ENCODE data around the gene SLC49A3. TPM values are rescaled to one million over a fixed set of nuclear protein-coding genes. Genes with fewer than 3 reads are reported as not detected.

Gene SLC49A3
- total and polyA plus RNA-seq, 2 of the 13 experiments (the other 11 are each of a cell fraction or from before 2014, with no cell fraction given): 0.07 to 0.17 TPM

- TF ChIP-seq SNAPC4 (CRISPR knock-in tag; IDR thresholded peaks at IDR 0.05) (peak; percentile 64; the same call in 1 of the 2 replicates), JDP2 (CRISPR knock-in tag; IDR thresholded peaks at IDR 0.05; ENCODE audit: borderline replicate concordance) (no peak), HCFC1 (IDR thresholded peaks at IDR 0.05; ENCODE audit: low read depth, low read length) (peak; percentile 59), PCBP2 (optimal IDR thresholded peaks at IDR 0.05; ENCODE audit: low read depth, low read length, poor library complexity, severe bottlenecking) (no peak), ZNF180 (CRISPR knock-in tag; IDR thresholded peaks at IDR 0.05; ENCODE audit: borderline replicate concordance, low read depth) (no peak), EZH2 (conservative IDR thresholded peaks at IDR 0.05; ENCODE audit: low read depth, low read length) (no peak), ZBTB2 (CRISPR knock-in tag; IDR thresholded peaks at IDR 0.05; ENCODE audit: low read depth) (no peak), GTF2F1 (IDR thresholded peaks at IDR 0.05; ENCODE audit: low read length) (no peak), ZFP36L2 (CRISPR knock-in tag; IDR thresholded peaks at IDR 0.05) (no peak), SCMH1 (CRISPR knock-in tag; IDR thresholded peaks at IDR 0.05; ENCODE audit: borderline replicate concordance) (no peak), TEAD3 (CRISPR knock-in tag; optimal IDR thresholded peaks at IDR 0.05; ENCODE audit: borderline replicate concordance) (peak; percentile 42), ZNF326 (CRISPR knock-in tag; IDR thresholded peaks at IDR 0.05; ENCODE audit: borderline replicate concordance) (no peak; the same call in 1 of the 2 replicates), ZNF253 (CRISPR knock-in tag; IDR thresholded peaks at IDR 0.05; ENCODE audit: borderline replicate concordance) (no peak), RBM22 (optimal IDR thresholded peaks at IDR 0.05; ENCODE audit: low read length) (no peak), ZNF121 (CRISPR knock-in tag; IDR thresholded peaks at IDR 0.05) (no peak), ARID4A (CRISPR knock-in tag; IDR thresholded peaks at IDR 0.05; ENCODE audit: borderline replicate concordance) (peak; percentile 79), CCAR2 (optimal IDR thresholded peaks at IDR 0.05; ENCODE audit: low read depth, low read length) (no peak), PAF1 (CRISPR knock-in tag; IDR thresholded peaks at IDR 0.05) (no peak), TGIF2 (CRISPR knock-in tag; IDR thresholded peaks at IDR 0.05) (peak; percentile 38; the same call in 1 of the 2 replicates)
Observed at GRCh38 chr4:674172-675035, 14.5 kb downstream of the SLC49A3 start, which contains the start of the genes ATP5ME and MYL5 (continued).
